LNCAP (cell line): ENCODE data around the gene CPA2.

Source experiments
- CTCF ChIP-seq: fragments of 450-650 bp; IDR thresholded peaks from 2 replicates; pipeline ENCODE4 v1.5.1; 2017; ENCODE audit warnings: mild to moderate bottlenecking

CPA2 gene

GRCh38 chr7:130266258-130266960, at the start of gene CPA2:
Gene CPA2 (plus strand): TSS chr7:130266863. CDS start chr7:130266882, 19 bp downstream.
- no peak for TF ChIP-seq CTCF

DNA sequence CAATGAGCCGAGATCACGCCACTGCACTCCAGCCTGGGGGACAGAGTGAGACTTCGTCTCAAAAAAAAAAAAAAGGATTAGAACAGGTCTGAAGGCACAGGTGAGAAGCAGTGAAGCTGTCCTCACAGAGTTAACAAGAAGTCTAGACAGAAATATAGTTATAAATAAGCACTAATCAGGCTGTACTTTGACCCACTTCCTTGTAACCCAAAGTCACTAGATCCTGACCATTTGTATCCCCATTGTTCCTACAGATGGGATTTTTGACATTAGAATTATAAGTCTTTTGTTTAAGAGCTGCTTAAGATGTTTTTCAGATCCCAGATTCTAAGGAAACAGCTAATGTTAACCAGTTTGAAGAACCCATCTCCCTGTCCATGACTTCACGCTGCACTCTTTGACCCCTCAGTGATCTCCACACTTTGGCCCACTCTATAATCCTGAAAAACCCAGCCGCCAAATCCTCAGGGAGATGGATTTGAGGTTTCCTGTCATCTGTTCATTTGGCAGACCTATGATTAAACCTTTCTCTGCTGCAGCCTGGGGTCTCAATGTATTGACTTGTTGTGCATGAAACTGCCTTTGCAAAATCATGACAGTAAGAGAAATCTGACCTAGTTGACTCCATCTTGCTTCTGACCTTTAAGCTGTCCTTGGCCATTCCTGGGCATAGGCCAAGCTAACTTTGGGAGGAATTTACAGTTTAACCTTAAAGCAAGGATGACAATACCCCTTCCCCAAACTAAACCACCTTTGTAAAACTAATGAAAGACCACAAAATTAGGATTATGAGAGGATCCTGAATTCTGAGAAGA, 47.6 kb upstream of the CPA2 start:
- no peak for TF ChIP-seq CTCF

GRCh38 chr7:130219871-130220270, 46.8 kb upstream of the CPA2 start:
- TF ChIP-seq CTCF = no peak

DNA sequence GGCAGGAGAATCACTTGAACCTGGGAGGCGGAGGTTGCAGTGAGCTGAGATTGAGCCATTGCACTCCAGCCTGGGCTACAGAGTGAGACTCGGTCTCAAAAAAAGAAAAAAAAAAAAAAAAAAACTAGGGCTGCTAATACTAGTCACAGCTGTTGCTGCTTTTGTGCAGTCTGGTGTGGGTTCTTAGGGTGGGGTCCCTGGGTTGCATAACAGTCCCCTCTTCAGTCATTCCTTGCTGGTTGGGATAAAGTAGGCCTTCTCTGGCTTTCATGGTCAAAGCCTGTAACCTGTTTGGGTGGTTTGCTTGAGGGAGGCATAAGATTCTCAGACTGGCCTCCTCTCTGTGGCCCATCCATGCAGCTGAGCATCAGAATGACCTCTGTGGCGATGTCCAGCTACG, 44.9 kb upstream of the CPA2 start:
- no peak for TF ChIP-seq CTCF

DNA sequence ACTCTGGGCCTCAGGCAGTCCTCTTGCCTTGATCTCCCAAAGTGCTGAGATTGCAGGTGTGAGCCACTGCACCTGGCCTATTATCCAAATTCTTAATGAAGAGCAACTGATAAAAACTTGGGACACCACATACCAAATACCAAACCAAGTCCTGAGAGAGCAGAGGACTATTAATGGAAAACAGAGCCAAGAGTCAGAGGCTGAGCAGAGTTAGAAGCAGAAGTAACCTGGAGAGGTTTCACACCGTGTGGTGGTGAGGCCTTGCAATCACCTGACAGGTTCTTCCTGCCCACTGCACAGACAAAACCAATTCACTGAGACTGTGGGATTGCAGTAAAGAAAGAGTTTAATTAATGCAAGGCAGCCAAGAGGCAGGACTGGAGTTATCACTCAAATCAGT, 43.0 kb upstream of the CPA2 start:
- TF ChIP-seq CTCF = no peak

- TF ChIP-seq CTCF = no peak
These were observed 42.5 kb upstream of the CPA2 start for GRCh38 chr7:130224210-130224609.

- no peak for TF ChIP-seq CTCF
These were observed 40.3 kb upstream of the CPA2 start for GRCh38 chr7:130226333-130226732.
